WI38 (cell line): ENCODE results near the gene METTL5.

ENCODE experiments used
- H3K4me3 ChIP-seq: 2 replicates; pipeline ENCODE4 v1.5.1; 2011; ENCODE audit warnings: low read depth, mild to moderate bottlenecking, control low read depth, low read length
- CTCF ChIP-seq: IDR thresholded peaks from 2 replicates; pipeline ENCODE4 v1.5.1; 2012; ENCODE audit warnings: low read depth, mild to moderate bottlenecking, control low read depth, low read length

METTL5 gene

GRCh38 chr2:169840747-169841142 is 16.0 kb upstream of the METTL5 start:
- H3K4me3 ChIP-seq: no peak overlapping the region
- no peak for TF ChIP-seq CTCF

GRCh38 chr2:169839954-169840746 is 15.4 kb upstream of the METTL5 start:
- no peak for TF ChIP-seq CTCF

GRCh38 chr2:169838743-169839489 is 14.2 kb upstream of the METTL5 start:
- no peak overlapping the region for H3K4me3 ChIP-seq
- TF ChIP-seq CTCF: no peak

More at GRCh38 chr2:169839954-169840746, 15.4 kb upstream of the METTL5 start:
- no peak overlapping the region for H3K4me3 ChIP-seq

- H3K4me3 ChIP-seq: no peak overlapping the region
- no peak for TF ChIP-seq CTCF
Observed at GRCh38 chr2:169834401-169834800, 9.7 kb upstream of the METTL5 start.

- no peak for TF ChIP-seq CTCF
- H3K4me3 ChIP-seq: peak overlapping the region; percentile 81
Observed at GRCh38 chr2:169828141-169828811, 3.6 kb upstream of the METTL5 start.

- no peak for TF ChIP-seq CTCF
Observed at GRCh38 chr2:169827272-169828140, 2.8 kb upstream of the METTL5 start, which contains the start of gene UBR3. Gene UBR3 (plus strand): TSS chr2:169827454. CDS start chr2:169827508, 54 bp downstream.

More at GRCh38 chr2:169827272-169828140, 2.8 kb upstream of the METTL5 start, which contains the start of gene UBR3:
- H3K4me3 ChIP-seq: peak within 1 kb of the TSS; percentile 81
